Right lobe of liver (tissue), 4 donors: Measurements from ENCODE around the gene SPOP.

Experiments used
- CTCF ChIP-seq, 4 donors: fragments of 200-600 bp in 3 of 4; fragments of 450-650 bp in 1 of 4; IDR thresholded peaks; one replicate each; pipeline versions ENCODE4 v1.5.1 to v1.8.0; 2016 to 2022; ENCODE audit warnings: antibody characterized with exemption in 4 of 4, mild to moderate bottlenecking in 2 of 4
- POLR2A ChIP-seq: fragments of 450-650 bp; IDR thresholded peaks from one replicate; pipeline ENCODE4 v1.6.1; 2017; ENCODE audit warnings: antibody characterized with exemption, mild to moderate bottlenecking
- donor health status: DM: no; HTN: no; CAD: no.
- donor health status: DM: no; HTN: no; CAD: no.
- donor health status: DM: no; HTN: yes; CAD: no.

- TF ChIP-seq CTCF (IDR thresholded peaks at IDR 0.05) (no peak), POLR2A (no peak)
These were observed 97.7 kb downstream of the SPOP start for GRCh38 chr17:49580055-49580721.
